HG03520 (cell line): Measurements from ENCODE around the gene EXD3.

Experiments
- ATAC-seq: cut with Tn5 transposase; IDR thresholded peaks from one replicate; pipeline ENCODE4 v1.9.1; 2021; ENCODE audit warnings: mild to moderate bottlenecking, moderate library complexity; ENCODE audit not compliant: unreplicated experiment

The EXD3 gene

DNA sequence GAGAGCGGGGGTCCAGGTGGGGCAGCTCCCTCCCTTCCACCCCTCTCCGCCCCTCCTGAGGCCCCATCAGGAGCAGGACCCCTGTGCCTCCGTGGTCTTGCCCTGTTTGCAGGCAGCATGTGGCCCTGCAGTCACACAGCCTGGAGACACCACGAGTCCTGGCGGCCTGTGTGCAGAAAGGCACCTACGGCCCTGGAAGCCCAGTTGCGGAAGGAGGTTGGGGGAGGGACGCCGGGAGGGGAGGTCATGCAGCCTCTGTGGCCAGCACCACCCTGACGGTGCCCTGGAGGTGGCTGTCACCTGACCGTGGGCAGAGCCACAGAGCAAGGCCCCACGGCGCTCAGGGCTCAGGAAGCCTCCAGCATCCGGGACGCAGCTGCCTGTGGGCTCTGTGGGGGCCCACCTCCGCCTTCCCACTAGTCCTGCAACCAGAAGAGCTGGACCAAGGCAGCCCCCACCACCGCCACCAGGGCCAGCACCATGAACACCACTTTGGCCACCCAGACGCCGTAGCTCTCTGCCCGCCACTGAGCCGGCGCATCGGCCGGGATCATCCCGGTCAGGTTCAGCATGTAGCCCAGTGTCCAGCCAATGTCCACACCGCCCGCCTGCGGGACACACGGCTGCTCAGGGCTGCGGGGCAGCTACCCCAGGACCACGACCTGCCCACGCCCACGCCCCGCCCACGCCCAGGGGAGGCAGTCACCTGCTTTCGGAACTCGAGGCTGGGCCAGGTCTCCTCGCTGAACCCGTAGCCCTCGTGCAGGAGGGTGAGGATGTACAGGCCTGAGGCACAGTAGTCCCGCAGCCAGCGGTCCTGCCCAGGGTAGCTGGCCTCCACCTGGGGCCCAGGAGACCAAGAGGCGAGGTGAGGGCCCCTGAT lies 11.8 kb upstream of the EXD3 start:
- ATAC-seq, result no peak

DNA sequence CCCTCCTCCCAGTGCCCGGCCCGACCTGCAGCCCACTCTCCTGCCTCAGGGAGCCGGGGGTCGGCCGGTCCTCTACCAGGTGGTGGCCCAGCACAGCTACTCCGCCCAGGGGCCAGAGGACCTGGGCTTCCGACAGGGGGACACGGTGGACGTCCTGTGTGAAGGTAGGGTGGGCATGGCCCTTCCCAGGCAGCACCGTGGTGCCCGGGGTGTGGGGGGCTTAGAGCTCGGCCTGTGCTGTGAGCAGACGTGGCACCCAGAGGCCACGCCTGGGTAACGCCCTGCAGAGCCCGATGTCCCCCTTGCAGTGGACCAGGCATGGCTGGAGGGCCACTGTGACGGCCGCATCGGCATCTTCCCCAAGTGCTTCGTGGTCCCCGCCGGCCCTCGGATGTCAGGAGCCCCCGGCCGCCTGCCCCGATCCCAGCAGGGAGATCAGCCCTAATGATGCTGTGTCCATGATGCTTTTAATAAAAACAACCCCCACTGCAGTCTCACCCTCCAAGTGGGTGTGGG lies 11.0 kb upstream of the EXD3 start:
- no peak for ATAC-seq

GRCh38 chr9:137433349-137433915 lies 10.5 kb upstream of the EXD3 start:
- no peak for ATAC-seq

- ATAC-seq, result no peak
Measured at GRCh38 chr9:137432687-137433348, 9.9 kb upstream of the EXD3 start.

DNA sequence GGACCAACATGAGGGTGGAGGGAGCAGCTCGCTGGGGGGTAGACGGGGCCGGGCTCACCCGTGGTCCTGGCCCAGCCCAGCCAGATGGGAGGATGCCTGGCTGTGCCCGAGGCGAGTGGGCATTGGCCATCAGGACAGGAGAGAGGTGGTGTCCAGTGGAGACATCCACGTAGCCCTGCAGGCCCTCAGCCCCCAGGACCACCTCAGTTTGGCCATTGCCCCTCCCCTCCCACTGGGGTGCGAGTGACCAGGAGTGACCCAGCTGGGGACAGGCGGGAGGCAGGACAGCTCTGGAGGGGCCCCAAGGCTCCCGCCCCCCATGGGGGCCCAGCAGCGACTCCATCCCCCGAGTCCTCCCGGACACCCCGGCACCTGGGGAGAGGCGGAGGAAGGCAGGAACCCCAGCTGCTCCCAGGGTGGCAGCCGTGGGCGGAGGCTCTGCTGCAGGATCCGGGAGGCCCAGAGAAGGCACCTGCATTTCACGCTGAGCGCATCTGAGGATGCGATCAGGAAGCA lies 8.5 kb upstream of the EXD3 start:
- no peak for ATAC-seq

DNA sequence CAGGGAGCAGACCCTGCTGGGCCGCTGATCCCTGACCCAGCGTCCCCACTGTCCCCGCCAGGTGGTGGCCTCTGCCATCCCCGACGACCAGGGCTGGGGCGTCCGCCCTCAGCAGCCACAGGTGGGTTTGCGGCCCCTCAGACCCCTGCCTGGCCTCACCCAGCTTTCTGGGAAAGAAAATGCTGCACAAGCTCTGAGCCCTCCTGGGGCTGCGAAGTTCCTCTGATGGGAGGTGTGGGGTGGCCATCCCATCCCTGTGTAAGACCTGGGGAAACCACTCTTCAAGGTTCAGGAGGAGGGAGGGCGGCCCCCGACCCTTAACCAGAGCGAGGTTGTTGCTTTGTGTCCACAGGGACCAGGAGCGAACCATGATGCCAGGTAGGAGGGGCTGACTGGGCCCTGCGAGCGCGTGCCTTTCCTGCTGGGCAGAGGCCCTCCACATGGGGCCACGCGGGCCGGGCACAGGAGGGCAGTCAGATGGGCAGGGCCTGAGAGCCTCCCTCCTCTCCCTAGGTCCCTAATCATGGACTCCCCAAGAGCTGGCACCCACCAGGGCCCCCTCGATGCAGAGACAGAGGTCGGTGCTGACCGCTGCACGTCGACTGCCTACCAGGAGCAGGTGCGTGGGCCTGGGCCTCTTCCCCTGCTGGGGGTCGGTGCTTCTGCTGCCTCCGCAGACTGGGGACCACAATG lies 7.9 kb upstream of the EXD3 start:
- ATAC-seq, result no peak

DNA sequence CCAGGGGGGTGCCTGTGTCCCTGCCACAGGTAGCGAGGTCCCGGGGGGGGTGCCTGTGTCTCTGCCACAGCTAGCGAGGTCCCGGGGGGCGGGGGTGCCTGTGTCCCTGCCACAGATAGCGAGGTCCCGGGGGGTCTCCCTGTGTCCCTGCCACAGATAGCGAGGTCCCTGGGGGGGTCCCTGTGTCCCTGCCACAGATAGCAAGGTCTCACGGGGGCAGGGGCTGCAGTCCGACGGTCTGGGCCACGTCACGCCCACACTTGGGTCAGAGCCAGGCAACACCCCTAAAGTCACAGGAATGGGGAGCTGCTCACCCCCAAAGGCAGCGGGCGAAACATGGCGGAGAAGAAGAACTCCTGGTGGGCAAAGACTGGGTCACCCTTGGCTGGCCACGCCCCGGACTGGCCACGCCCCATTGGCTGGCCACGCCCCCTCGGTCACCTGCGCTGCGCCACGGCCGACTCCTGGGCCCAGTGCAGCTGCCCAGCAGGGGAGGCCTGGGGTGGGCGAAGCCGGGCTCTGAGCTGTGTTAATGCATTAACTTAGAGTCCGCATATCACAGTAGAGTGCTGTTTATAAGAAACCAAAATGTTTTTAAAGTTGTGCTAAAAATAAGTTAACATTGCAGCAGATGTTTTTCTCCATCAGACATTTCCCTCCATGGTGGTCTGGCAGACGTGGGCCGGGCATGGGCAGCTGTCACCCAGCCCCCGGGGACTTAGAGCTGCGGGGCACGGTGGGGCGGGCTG lies 7.2 kb upstream of the EXD3 start:
- no peak for ATAC-seq

DNA sequence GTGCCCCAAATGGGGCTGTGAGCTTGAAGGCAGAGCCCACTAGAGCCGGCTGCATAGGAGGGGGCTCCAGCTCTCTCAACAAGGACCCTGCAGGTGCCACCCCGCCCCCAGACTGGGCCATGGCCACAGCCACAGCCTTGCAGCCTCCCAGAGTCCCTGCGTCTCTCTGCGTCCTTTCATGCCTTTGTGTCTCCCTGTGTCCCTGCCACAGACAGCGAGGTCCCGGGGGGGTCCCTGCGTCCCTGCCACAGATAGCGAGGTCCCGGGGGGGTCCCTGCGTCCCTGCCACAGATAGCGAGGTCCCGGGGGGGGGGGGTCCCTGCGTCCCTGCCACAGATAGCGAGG lies 6.6 kb upstream of the EXD3 start:
- ATAC-seq, result no peak

GRCh38 chr9:137428841-137429545 lies 6.0 kb upstream of the EXD3 start:
- ATAC-seq, result no peak

GRCh38 chr9:137428311-137428630 lies 5.3 kb upstream of the EXD3 start:
- no peak for ATAC-seq

DNA sequence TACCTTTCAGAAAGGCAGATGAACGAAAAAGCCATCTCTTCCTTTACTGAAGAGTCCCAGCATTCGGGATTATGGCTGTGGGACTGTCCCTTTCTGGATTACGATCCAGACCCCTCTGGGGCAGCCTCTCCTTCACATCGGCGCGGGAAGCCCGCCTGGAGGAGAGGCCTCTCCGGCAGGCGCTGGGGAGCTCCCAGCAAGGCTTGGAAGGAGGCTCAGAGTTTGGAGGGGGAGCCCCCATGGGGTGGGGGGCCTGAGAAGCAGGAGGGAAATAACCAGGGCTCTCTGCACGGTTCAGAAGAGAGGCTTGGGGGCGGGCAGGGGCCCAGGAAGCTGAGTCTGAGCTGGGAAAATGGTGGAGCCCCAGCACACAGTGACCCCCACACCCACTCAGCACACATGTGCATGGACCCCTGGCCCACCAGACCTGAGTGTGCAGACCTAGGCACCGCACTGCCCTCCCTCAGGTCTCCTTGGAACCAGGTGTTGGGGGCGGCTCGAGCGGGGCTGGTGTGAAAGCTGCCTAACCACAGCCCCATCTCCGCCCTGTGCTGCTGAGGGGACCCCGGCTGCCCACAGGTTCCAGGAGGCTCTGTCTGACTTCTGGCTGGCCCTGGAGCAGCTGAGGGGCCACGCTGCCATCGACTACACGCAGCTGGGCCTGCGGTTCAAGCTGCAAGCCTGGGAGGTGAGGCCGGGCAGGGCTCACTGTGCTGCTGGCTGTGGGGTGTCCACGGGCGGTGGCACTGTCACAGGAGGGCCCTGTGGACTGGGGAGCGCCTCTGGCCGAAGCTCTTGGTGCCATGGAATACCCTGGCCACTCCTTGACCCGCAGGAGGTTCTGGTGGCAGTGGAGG lies 4.7 kb upstream of the EXD3 start:
- ATAC-seq, result no peak

DNA sequence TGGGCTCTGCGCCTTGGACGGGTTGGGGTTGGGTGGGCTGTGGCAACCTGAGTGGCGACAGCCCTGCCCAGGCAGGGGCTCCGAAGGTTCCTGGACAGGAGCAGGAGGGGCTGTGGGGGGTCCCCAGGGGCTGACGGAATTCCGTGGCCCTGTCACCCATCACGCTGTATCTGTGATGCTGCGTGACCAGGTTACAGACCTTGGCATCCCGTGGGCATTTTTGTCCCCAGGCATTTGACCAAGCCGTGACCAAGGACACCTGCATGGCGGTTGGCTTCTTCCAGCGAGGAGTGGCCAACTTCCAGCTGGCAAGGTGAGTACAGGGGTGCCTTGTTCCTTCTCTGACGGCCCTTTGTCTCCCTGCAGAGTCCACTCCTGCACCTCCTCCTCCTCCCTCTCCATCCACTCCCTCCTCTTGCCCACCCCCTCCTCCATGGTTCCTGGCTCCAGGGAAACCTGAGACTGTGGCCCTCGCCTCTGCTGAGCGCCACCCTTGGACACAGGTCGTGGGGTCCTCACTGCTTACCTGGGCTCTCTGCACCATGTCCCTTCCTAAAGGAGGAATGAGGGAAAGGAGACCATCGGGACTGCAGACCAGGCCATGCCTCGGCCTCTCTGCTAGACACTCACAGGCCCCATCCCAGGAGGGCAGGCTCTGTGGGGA lies 3.2 kb upstream of the EXD3 start:
- ATAC-seq, result no peak

DNA sequence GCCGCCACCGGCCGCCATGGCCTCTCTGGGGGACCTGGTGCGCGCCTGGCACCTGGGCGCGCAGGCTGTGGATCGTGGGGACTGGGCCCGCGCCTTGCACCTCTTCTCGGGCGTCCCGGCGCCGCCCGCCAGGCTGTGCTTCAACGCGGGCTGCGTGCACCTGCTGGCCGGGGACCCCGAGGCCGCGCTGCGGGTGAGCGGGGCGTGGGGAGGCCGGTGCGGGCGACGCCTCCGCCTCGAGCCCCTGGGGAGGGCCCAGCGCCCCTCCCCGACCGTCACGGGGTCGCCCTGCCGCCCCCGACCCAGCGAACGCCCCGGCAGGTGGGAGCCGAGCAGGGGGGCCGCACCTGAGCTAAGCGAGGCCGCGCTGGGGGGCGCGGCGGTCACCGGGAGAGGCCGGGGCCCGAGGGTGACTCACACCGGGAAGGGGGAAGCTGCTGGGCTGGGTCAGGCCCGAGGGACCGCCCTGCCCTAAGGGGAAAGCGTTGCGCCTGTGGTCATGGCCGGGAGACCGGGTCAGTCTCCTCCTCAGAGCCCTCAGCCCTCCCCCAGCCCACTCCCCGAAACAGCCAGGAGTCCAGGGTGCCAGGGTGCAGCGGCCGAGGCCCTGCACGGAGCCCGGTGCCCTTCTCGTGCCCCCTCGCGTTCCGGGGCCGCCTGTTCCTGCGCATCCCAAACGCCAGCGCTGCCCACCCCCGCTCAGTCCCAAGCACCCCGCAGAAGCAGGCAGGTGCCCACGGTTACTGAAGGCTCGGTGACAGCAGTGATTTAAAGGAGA lies 741 bp upstream of the EXD3 start:
- ATAC-seq, result peak; percentile 12

- ATAC-seq, result no peak
Measured at GRCh38 chr9:137421838-137422603, 941 bp downstream of the EXD3 start.

DNA sequence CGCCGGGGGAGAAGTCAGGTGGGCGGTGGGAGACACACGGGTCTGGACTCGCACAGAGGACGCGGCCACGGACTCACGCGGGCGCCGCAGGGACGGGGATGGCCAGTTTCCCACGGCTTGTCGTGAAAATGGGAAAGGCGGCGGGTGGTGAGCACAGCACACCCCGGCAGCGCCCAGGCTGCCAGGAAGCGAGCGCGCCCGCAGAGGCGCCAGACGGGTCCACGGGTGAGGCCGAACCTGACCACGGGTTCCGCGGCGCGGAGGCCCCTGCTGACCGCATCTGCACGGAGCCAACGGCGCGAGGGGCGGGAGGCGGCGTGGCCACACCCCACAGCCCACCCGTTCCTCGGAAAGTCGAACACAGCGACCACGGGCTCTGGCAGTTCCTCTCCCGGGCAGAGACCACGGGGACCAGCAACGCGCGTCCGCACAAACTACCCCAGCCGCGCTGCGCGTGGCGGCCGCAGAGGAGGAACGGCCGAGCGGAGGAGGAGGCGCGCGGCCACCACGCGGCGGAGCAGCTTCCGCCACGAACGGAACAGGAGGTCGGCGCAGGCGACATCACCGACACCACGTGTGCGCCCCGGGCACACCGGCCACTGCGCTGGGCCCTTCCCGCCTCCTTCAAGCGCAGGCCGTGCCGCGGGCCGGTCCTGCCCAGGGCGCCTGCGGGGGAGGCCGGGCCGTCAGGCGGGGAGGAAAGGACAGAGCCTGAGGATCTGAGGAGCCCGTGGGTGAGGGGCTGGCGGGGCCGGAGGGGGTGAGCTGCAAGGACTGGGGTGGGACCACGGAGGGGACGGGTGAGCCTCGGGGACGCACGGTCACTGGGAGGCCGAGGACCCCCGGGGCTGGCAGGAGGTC lies 5.6 kb downstream of the EXD3 start:
- no peak for ATAC-seq

DNA sequence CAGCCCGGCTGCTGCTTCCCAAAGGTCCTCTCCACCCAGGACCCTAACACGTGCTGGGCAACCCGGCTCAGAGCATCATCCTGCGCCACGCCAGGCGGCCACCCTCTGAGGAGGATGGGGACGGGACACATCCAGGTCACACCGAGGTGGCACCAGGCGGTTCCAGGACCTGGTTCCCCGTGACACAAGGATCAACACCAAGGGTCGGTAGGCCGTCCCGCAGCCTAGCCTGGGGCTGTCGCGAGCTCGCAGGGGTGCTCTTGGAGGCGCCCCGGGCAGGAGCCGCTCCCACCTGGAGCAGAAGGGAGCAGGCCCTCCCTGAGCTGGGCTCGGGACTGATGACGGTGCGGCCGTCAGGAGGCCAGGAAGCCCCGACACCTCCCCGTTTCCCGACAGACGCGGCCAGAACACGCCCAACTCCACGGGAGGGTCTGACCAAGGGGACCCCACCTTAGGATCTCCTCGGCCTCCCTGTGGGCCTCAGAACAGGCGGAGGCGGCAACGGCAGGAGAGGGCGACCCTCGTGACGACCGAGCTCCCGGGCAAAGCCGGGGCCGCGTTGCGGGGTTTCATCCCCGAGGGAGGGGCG lies 6.3 kb downstream of the EXD3 start:
- no peak for ATAC-seq
